ENCODE measurements around the gene PIK3CD. TPM values are rescaled to one million over a fixed set of nuclear protein-coding genes. Genes with fewer than 3 reads are reported as not detected.

The PIK3CD gene
- total and polyA plus RNA-seq, 2 experiments from 2014 or later = 6.6 to 32.1 TPM

GRCh38 chr1:9735800-9736199 is 84.3 kb downstream of the PIK3CD start:
- Histone ChIP-seq H3K4me3 (no peak overlapping the region), H3K4me2 (no peak overlapping the region), H3K9me2 (ENCODE audit: insufficient read depth) (no peaks in the 10 kb centered on the region), H2AFZ (no peak overlapping the region), H3K27me3 (ENCODE audit: insufficient read depth) (no peaks in the 10 kb centered on the region), H3K4me1 (ENCODE audit: insufficient read depth) (no peaks in the 10 kb centered on the region), H3K79me2 (replicated peaks; ENCODE audit: insufficient read depth) (no peaks in the 10 kb centered on the region), H3F3A (replicated peaks; ENCODE audit: low read depth) (no peaks in the 10 kb centered on the region; the same call in 1 of the 2 replicates), H3K36me3 (ENCODE audit: insufficient read depth) (peaks cover 42% of the 10 kb centered on the region), H4K20me1 (replicated peaks; ENCODE audit: insufficient read depth) (no peaks in the 10 kb centered on the region; the same call in 1 of the 2 replicates), H3K27ac (ENCODE audit: low read depth) (no peak overlapping the region)
- no peak for TF ChIP-seq POLR2AphosphoS5 (IDR thresholded peaks at IDR 0.05; ENCODE audit: low read depth)
- TF ChIP-seq CTCF (conservative IDR thresholded peaks at IDR 0.05; ENCODE audit: low read depth in 2 of 2) = peak; percentile 19 to 43; a peak in 2 of 4 replicates
- no peak overlapping the region for H3K4me3 Mint-ChIP-seq
- H3K36me3 Mint-ChIP-seq (ENCODE audit: low read depth) = peaks cover 86% of the 10 kb centered on the region
- ATAC-seq (no peak), DNase-seq (ENCODE audit: low spot score) (no peak)
- H3K27ac Mint-ChIP-seq = no peak overlapping the region
- H3K9me3 Mint-ChIP-seq = peaks cover 6% of the 10 kb centered on the region; the same call in 1 of the 3 replicates
- H3K4me1 Mint-ChIP-seq = no peaks in the 10 kb centered on the region
- H3K27me3 Mint-ChIP-seq (ENCODE audit: insufficient read depth, low read depth, poor library complexity) = peaks cover 9% of the 10 kb centered on the region

- H3K9me3 Mint-ChIP-seq = peaks cover 6% of the 10 kb centered on the region; the same call in 1 of the 3 replicates
- DNase-seq (ENCODE audit: low spot score) (no peak), ATAC-seq (no peak)
- Histone ChIP-seq H3K36me3 (ENCODE audit: insufficient read depth) (peaks cover 42% of the 10 kb centered on the region), H3K27me3 (ENCODE audit: insufficient read depth) (no peaks in the 10 kb centered on the region), H3K4me3 (no peak overlapping the region), H3K9me2 (ENCODE audit: insufficient read depth) (no peaks in the 10 kb centered on the region), H3K4me2 (no peak overlapping the region), H3K79me2 (replicated peaks; ENCODE audit: insufficient read depth) (no peaks in the 10 kb centered on the region), H3F3A (replicated peaks; ENCODE audit: low read depth) (no peaks in the 10 kb centered on the region; the same call in 1 of the 2 replicates), H4K20me1 (replicated peaks; ENCODE audit: insufficient read depth) (no peaks in the 10 kb centered on the region; the same call in 1 of the 2 replicates), H3K4me1 (ENCODE audit: insufficient read depth) (no peaks in the 10 kb centered on the region), H2AFZ (no peak overlapping the region), H3K27ac (ENCODE audit: low read depth) (no peak overlapping the region)
- TF ChIP-seq CREB1 (CRISPR knock-in tag; IDR thresholded peaks at IDR 0.05; ENCODE audit: low read depth) (no peak), ZNF331 (CRISPR knock-in tag; IDR thresholded peaks at IDR 0.05; ENCODE audit: low read depth) (no peak), REST (IDR thresholded peaks at IDR 0.05; ENCODE audit: unreplicated experiment) (no peak)
- no peaks in the 10 kb centered on the region for H3K4me1 Mint-ChIP-seq
- peaks cover 86% of the 10 kb centered on the region for H3K36me3 Mint-ChIP-seq (ENCODE audit: low read depth)
- H3K4me3 Mint-ChIP-seq = no peak overlapping the region
- H3K27ac Mint-ChIP-seq = no peak overlapping the region
- H3K27me3 Mint-ChIP-seq (ENCODE audit: insufficient read depth, low read depth, poor library complexity) = peaks cover 9% of the 10 kb centered on the region
These were observed 84.7 kb downstream of the PIK3CD start for GRCh38 chr1:9736241-9736640.
